Retinal pigment epithelial cell (primary cell): ENCODE data around the gene PELI1.

ENCODE experiments used
- DNase-seq: peaks from one replicate; pipeline ENCODE4 v3.0.0-alpha.2; 2010; ENCODE audit warnings: low read depth
- H3K4me3 ChIP-seq: 2 replicates; pipeline ENCODE4 v1.5.1; 2011; ENCODE audit warnings: mild to moderate bottlenecking, low read length, control low read depth, moderate library complexity
- CTCF ChIP-seq: conservative IDR thresholded peaks from 2 replicates; pipeline ENCODE4 v1.5.1; 2011; ENCODE audit warnings: low read depth, low read length, control low read depth, inconsistent platforms

The PELI1 gene

DNA sequence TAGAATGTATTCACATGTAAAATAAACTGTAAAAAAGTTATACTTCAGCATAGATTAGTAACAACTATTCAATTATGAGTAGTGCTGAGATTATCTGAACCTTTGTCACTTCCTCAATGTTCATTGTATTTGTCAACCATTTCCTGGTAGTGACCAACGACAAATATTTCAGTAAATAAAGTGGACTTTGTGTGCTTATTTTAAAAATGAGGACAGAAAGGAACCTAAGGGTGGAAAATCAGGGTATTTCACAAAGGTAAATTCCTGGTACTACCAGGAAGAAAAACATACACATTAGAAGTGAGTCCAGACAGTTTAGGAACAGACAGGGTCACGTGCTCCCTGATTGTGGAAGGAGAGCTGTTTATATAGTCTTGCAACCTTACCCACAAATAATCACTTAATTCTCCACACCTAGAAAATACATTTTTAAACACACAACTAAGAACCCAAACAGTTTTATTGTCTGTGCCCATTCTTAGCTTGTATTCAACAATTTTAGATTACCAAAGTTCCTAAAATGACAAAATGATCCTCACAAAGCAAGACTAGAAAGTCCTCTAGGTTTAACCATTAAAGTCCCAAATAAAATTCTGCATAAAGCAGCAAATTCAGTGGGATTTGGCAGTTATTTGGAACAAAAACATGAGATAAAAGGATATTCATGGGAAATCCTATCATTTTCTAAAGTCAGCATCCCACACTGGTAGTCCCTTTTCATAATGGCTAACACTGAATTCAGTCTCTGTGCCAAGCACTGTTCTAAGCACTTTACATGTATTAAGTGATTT, 28.2 kb downstream of the PELI1 start:
- no peak overlapping the region for H3K4me3 ChIP-seq
- no peak for DNase-seq
- TF ChIP-seq CTCF = no peak

GRCh38 chr2:64114912-64115277, 29.3 kb downstream of the PELI1 start:
- H3K4me3 ChIP-seq = no peak overlapping the region
- TF ChIP-seq CTCF = no peak
- DNase-seq = no peak

DNA sequence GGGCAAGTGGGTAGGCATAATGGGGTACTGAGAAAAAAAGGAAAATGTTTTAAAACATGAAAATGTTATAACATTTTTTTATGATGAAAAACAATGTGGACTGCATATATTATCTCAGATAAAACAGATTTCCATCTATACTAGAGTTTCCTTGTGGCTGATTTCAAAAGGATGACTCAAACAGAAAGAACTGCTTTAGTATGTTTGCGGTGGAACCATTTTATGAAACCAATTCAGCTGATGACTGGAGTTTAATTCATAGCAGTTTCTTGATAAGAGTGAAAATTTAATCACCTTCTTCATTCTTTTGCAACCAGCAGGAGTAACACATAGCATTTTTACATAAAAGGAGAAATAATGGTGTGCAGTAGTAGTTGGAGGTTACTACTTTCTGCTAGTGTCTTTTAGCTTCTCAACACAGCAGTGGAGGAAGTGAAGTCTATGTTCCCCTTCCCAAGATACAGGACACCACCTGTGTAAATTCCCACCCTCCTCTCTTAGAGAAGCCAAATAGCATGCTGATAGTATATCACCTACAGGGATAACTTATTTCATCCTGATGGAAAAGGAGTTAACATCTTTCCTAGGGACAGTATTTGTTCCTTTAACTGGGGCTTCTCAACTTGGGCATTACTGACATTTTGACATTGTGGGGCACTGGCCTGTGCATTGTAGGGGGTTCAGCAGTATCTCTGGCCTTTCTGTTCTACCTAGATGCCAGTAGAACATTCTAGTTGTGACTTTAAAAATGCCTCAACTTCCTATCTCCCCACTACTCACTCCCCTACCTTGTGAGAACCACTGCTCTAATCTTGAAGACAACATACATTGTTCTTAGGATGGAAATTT, 29.9 kb downstream of the PELI1 start:
- DNase-seq = no peak
- no peak for TF ChIP-seq CTCF
- no peak overlapping the region for H3K4me3 ChIP-seq

DNA sequence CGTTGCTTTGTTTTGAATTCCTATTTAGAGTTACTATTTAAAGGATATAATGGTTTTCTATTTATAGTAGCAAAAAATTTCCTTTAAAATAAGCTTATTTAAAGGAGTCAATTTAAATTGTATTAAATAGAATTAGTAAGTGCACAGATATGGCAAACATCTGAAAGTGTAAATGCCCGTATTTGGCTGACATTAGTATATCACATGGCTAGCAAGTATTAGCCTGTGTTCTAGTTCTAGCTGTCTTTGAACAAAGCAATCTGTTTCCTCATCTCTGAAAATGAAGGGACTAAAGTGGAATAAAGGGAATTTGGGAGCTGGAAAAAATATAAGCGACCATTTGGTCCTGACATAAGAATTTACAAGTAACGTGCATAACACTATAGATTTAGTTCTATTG, 32.2 kb downstream of the PELI1 start:
- TF ChIP-seq CTCF = no peak
- peak; percentile 69 for DNase-seq
- no peak overlapping the region for H3K4me3 ChIP-seq

DNA sequence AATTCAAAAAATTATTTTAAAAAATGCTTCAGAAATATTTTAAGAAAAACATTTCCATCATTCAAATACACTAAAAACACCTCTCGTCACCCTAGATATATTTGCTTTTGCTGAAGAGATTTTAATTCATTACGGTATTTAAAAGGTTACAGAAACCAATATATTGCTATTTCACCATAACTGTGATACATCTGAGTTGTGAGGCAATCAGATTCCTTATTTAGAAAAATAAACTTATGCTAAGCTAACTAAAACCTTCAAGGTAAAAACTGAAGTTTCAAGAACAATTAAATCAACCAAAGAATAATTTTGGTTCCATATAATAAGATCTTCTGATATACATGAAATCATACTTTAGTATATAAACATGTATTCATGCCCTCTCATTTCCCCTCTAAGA, 32.8 kb downstream of the PELI1 start:
- no peak for TF ChIP-seq CTCF
- no peak for DNase-seq
- H3K4me3 ChIP-seq = no peak overlapping the region

DNA sequence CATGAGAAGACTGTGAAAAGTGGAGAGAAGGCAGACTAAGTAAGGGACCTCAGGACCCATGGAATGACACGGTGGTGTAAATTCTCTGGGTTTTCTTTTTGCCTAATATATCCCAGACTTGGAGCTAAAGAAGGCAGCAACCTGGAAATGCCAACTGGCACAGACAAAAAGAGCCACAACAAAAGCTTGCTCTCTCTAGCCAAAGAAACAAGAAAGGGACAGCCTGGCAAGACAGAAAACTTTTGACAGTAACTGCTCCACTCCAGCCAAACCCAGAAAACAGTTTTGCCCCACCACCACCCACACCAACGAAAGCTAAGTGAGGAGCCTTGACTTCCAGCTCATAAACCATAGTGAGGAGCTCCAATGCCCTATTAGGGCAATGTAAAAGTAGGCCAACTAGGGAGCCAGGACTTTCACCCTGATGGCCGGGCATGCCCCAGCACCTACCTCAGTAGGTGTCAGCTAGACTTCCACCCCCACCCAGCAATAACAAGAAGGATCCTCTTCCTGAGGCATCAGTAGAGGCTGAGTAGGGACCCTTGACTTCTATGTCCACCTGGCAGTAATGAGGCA, 35.5 kb downstream of the PELI1 start:
- H3K4me3 ChIP-seq = no peak overlapping the region
- no peak for TF ChIP-seq CTCF
- DNase-seq = no peak

DNA sequence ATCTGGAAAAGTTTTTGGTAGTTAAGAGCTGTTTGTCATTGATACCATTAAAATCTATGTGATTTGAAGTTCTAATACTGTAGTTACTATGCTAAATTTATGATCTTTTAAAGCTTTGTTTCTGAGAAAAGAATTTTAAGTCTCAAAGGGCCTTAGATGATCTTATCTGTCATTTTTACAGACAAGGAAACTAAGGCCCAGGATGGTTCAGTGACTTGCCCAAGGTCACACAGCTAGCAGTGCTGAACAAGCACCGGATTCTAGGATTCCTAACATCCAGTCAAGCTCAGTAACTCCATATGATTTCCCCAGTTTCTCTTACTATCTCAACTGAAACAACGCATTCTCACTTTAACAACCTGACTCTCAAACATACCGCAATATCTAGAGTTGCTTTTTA, 37.7 kb downstream of the PELI1 start:
- no peak overlapping the region for H3K4me3 ChIP-seq
- DNase-seq = no peak
- TF ChIP-seq CTCF = no peak
